ENCODE data around the gene CCDC112.

DNA sequence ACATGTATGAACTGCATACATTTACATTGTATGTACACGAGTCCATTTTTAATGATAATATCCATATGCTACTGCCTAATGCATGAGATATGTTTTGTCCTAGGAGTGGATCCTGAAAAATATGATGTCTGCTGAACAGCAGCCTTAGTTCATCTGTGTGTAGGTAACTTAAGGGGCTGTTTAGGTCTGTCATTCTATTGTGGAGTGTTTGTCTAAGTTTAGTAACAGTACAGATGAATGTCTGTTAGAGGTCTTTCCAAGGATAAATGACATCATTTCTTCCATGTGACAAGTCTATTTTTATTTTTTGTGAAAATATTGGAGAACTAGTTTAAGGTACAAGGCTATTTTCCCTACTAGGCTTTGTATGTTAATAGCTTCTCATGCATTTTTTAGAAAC, 22.6 kb upstream of the CCDC112 start:
- TF ChIP-seq, protein P1, sequence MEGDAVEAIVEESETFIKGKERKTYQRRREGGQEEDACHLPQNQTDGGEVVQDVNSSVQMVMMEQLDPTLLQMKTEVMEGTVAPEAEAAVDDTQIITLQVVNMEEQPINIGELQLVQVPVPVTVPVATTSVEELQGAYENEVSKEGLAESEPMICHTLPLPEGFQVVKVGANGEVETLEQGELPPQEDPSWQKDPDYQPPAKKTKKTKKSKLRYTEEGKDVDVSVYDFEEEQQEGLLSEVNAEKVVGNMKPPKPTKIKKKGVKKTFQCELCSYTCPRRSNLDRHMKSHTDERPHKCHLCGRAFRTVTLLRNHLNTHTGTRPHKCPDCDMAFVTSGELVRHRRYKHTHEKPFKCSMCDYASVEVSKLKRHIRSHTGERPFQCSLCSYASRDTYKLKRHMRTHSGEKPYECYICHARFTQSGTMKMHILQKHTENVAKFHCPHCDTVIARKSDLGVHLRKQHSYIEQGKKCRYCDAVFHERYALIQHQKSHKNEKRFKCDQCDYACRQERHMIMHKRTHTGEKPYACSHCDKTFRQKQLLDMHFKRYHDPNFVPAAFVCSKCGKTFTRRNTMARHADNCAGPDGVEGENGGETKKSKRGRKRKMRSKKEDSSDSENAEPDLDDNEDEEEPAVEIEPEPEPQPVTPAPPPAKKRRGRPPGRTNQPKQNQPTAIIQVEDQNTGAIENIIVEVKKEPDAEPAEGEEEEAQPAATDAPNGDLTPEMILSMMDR (conservative IDR thresholded peaks at IDR 0.05), result no peak
- no peak for TF ChIP-seq EZH2 (IDR thresholded peaks at IDR 0.05; ENCODE audit: low read depth)

All from PC-9 (cell line).